ENCODE data around the gene GALNT8.

DNA sequence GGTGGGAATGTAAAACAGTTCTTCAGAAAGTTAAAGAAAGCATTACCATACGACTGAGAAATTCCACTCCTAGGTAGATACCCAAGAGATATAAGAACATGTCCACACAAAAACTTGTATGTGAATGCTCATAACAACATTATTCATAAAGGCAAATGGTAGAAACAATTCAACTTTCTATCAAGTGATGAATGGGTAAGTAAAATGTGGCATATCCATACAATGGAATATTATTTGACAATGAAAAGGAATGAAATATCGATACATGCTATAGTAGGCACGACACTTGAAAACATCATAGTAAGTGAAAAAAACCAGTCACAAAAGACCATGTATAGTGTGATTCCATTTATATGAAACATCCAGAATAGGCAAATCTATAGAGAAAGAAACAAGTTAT is 71.3 kb downstream of the GALNT8 start:
- TF ChIP-seq, protein P1, sequence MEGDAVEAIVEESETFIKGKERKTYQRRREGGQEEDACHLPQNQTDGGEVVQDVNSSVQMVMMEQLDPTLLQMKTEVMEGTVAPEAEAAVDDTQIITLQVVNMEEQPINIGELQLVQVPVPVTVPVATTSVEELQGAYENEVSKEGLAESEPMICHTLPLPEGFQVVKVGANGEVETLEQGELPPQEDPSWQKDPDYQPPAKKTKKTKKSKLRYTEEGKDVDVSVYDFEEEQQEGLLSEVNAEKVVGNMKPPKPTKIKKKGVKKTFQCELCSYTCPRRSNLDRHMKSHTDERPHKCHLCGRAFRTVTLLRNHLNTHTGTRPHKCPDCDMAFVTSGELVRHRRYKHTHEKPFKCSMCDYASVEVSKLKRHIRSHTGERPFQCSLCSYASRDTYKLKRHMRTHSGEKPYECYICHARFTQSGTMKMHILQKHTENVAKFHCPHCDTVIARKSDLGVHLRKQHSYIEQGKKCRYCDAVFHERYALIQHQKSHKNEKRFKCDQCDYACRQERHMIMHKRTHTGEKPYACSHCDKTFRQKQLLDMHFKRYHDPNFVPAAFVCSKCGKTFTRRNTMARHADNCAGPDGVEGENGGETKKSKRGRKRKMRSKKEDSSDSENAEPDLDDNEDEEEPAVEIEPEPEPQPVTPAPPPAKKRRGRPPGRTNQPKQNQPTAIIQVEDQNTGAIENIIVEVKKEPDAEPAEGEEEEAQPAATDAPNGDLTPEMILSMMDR (IDR thresholded peaks at IDR 0.05) = no peak
- TF ChIP-seq EZH2 (IDR thresholded peaks at IDR 0.05; ENCODE audit: borderline replicate concordance, insufficient read depth, low read depth, low read length, poor library complexity, severe bottlenecking) = no peak

Data from B cell (primary cell).